Stimulated activated CD8-positive, alpha-beta memory T cell treated with anti-CD3 and anti-CD28 coated beads, Interleukin-7, amount 100 ng/mL, for 48 hours (primary cell): ENCODE results near the gene PODN.

Source experiments
- DNase-seq, 2 donors: peaks; one replicate each; pipeline ENCODE4 v3.0.0-alpha.2; 2020; ENCODE audit warnings: low read depth in 1 of 2; ENCODE audit errors: extremely low read depth in 1 of 2

PODN gene

DNA sequence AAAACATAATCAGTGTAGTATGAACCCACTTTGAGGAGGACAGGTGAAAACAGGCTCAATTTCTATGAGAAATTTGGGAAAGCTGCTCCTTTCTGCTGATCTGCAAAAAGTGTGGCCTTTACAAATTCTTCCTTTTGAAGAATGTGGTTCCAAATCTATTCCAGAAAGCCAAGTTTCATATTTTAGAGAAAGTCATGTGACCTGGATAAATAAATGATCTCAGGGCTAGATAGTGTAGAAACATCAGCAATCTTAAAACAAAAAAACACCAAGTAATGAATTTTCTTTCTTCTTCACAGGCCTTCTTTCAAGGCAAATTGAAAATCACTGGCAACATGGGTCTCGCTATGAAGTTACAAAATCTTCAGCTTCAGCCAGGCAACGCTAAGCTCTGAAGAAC, 11.7 kb upstream of the PODN start:
- no peak for DNase-seq

DNA sequence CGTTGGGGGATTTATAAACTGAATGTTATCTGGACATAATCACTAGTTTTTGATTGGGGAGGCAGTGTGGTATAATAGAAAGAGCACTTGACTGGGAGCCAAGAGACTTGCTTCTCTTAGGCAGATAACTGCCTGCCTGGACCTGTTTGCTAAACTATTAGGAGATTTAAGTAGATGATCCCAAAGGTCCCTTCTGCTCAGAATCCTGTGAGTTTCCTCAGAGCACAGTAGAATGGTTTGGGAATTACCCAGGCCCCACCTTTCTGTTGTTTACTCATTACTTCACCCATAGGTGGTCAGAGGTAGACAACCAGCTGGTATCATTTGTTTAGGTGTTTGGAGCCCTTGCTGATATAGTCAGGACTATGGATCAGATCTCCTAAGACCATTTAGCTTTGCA, 10.3 kb upstream of the PODN start:
- DNase-seq: no peak

DNA sequence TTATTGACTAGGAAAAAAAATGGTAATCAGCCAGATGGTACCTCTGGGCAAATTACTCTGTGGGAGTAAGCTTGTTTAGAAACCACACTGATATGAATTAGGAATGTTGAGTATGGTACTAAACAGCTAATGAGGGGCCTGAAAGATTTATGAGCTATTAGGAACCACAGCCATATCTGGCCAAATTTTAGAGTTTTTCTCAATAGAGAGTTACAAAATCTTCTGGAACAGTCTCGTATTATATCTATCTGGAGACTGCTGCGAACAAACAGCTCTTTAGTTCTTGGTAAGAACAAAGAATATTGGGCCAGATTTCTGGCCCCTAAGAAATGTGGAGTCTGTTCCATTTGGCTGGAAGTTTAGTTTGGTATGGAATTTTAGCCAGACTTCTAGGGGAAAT, 4.9 kb upstream of the PODN start:
- DNase-seq: no peak

DNA sequence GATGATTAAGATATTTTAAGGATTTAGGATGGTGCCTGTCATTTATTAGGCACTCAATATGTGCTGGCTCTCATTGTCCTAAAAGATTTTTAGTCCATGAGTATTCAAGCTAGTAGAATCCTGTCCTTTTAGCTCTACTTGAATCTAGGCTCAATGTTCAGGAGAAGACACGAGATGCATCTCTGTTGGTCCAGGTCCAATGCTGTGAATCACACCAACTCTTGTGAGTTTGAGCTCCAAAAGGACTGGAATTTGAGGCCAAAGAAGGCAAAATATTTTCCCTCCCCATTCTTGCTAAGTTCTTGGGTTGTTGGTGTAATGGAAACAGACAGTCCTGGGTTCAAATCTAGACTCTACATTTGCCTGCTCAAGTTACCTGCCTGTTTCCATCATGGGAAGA, 1.4 kb upstream of the PODN start:
- DNase-seq: no peak

DNA sequence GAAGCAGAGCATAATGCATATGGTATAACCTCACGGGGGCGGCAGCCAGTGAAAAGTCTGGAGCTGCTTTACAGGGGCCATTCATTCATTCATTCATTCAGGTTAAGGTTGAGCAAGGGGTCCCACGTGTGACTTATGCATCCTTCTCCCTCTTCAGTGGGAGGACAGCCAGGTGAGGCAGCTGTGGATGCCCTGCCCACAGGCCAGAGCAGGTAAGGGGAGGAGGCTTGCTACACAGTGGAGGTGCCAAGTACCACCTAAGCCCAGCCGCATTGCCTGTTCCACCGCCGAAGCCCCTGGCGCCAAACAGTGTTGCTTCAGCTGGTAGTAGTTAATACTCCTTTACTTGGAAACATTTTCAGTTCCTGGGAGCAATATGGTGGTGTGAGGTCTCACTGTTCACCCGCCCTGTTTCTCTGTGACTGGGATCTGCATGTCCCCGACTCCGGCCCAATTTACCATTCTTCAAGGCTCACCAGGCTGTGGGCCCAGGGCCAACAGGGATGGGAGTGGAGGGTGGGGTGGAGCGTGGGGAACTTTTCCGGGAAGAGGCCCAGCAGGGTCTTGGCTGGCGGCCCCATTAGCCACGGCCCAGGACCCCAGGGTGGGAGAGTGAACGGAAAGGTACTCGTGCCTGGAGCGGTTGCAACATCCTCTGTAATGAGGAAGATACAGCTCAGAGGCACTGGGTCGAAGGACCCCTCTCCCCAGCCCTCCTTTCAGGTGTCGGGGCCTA, 722 bp upstream of the PODN start:
- no peak for DNase-seq

DNA sequence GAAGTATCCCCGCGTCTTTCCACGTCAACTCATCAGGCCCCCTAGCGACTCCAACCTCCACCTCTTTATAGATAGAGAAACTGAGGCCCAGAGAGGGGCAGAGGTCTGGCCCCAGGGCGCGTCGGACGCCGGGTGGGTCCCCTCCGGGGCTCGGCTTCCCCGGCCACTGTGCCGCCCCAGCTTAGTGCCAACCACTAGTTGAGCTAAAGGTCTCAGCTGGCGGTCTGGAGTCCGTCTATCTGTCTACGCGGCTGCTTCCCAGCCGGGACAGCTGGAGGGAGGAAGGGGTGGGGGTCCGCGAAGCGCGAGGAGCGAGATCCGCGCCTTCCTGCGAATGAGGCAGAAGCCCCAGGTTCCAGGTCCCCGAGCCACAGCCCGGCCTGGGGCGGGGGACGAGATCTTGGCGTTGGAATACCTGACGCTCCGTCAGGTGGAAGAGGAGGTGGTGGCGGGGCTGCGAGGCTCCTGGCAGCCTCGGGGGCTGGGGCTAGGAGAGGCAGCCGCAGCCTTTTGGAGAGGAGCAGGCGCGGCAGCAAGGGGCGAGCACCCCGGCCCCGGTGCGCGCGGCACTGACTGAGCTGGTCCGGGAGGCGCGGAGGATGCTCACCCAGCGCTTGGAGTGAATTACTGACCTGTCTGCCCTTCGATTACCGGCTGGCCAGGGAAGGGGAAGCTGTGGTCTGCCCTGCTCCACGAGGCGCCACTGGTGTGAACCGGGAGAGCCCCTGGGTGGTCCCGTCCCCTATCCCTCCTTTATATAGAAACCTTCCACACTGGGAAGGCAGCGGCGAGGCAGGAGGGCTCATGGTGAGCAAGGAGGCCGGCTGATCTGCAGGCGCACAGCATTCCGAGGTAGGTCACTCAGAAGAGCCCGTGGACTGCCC, 937 bp downstream of the PODN start:
- DNase-seq: no peak

DNA sequence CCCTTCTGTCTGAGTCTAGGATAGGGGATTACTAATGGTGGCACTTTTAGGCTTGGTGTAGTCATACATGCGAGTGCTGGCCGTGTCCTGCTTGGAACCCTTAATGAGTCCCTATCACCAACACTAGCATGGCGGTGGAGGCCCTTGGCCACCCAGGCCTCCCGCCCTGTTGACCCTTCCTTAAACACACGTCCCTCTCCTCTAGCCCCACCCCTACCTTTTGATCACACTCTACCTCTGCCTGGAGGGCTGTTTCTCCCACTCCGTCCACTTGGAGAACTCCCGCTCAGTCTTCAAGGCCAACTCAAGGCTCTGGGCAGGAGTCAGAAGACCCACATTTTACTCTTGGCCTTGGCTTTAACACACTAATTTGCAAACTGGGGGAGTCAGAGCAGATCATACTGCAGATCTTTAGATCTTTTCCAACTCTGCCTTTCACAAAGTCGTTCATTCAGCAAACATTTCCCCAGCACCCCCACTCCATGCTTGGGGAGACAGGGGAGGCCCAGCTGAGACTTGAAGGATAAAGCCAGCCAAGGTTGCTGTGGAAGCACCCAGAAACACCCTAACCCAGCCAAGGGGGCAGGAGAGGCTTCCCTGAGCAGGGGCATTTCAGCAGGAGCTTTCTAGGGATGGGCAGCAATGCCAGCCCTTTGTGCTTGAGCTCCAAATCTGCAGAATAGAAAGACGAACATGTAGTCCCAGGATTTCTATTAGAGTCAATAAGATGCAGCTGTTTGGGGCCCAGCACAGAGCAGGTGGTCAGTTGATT, 1.9 kb downstream of the PODN start:
- DNase-seq: no peak

DNA sequence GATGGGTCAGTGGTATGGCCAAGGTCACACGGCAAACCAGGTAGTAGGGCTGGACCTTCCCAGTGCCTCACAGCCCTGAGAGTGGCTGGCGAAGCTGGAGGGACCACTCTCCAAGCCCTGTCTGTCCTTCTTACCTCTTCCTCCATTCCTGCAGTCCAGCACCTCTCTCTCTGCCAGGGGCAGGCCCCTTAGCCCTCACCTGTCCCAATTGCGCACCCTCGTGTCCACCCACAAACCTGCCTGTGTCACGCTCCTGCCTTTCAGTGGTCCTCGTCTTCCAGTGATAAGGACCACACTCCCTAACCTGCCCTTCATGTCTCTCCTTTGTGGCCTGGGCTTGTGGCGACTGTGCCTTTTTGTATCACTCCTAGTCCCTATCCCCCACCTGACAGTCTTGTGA, 3.4 kb downstream of the PODN start:
- DNase-seq: no peak

DNA sequence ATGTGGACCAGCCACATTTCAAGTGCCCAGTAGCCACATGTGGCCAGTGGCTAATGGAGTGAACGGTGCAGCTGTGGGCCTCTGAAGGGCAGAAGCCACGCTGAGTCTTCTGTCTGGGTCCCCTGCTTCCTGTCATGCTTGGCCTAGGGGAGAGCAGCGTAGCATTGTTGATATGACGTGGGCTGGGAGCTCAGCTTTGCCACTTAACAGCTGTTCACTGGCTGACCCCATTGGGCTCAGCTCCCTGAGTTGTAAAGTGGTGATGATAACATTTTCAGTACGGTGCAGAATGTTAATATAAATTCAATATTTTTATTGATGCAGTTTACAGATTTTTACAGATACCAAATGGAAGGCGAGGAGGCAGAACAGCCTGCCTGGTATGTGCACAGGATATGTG, 4.5 kb downstream of the PODN start:
- DNase-seq: no peak

DNA sequence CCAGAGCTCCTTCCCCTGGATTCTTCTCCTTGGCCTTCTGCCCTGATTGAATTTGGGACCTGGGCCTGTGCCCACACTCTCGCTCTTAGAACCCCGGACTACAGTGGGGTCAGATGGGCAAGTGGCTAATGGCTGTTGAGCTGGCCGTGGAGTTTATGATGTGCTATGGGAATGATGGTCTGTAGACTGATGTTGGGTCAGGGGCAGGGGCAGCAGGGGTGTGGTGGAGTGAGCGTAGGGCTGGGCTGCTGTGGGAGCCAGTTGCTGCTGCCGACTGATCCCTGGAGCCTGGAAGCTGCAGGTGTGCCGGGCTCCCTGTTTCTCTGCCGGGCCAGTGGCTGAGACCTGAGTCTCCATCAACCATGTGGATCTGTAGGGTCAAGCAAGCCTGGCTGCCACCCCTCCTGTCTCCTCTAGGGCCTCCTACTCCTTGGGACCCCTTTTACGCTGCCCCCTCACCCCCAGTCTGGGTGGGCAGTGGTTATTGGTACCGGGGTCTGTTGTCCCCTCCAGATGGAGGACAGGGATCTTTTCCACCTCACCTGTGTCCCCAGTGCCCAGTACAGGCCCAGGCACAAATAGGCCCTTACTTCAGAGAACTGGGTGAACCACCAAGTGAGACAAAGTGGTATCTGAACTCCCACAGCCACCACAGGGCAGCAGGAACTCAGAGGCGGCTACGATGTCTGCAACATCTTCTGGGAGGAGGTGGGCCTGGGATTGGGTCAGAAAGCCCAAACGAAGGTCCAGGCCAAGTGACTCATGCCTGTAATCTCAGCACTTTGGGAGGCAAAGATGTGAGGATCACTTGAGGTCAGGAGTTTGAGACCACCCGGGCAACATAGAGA, 5.1 kb downstream of the PODN start:
- DNase-seq: no peak

DNA sequence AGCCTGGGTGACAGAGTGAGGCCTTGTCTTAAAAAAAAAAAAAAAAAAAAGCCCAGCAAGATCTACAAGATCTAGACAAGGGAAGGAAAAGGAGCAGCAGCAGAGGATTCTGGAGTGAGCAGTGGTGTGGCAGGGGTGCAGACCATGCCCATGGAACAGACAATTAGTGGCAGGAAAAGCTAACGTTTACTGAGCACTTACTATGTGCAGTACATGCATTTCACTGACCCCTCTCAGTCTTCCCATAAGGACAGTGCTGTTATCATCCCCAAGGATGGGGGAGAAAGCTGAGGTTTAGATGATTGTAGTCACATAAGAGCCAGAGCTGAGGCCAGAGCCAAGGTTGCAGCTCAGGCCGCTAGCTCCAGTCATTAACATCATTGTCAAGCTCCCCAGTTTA, 5.9 kb downstream of the PODN start:
- no peak for DNase-seq

DNA sequence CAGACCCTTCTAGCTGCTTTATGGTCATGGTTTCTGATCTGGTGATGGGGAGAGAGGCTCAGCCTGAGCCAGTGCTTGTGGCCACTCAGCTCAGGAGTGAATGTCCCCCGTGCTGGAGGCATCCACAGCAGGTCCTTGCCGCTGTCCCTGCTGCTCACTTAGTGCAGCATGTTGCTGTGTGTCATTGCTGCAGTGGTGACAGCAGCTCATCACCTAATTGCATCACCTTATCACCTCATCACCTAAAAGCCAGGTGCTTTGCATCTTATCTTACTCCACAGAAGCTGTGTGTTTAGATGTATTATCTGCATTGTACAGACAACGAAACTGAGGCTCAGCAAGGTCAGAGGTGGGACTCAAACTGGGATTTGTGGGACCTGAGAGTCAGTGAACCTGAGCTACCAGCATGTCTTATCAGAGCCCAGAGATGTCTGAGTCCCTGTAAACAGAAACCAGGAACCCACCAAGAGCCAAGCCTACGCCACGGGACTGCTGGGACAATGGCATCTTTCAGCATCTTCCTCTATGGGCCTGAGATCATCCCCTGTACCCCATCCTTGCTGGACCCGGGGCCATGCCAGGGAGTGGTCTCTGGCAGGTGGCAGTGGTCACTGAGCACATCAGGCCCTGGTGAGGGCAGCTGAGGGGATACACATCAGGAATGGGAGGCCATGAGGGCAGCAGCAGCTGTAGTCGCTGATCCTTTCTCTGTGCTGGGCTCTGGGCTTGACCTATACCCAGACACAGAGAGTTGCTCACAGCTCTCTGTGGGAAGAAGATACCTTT, 6.5 kb downstream of the PODN start:
- no peak for DNase-seq

DNA sequence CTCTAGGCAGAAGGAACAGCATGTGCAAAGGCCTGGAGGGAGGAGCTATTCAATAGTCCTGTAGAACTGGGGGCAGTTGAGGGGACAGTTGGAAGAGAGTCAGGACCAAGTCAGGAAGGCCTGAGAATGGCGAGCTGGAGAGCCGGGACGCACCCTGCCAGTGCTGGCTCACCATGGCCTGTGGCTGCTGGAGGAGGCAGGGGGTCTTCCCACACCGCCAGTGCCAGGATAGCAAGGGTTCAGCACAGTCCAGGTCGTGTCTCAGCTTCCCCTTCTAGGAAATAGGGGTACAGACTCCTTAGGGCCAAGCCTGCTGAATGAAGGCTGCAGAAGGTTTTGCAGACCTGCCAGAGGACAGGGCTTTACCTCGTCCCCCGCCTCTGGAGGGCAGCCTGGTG, 7.3 kb downstream of the PODN start:
- no peak for DNase-seq

DNA sequence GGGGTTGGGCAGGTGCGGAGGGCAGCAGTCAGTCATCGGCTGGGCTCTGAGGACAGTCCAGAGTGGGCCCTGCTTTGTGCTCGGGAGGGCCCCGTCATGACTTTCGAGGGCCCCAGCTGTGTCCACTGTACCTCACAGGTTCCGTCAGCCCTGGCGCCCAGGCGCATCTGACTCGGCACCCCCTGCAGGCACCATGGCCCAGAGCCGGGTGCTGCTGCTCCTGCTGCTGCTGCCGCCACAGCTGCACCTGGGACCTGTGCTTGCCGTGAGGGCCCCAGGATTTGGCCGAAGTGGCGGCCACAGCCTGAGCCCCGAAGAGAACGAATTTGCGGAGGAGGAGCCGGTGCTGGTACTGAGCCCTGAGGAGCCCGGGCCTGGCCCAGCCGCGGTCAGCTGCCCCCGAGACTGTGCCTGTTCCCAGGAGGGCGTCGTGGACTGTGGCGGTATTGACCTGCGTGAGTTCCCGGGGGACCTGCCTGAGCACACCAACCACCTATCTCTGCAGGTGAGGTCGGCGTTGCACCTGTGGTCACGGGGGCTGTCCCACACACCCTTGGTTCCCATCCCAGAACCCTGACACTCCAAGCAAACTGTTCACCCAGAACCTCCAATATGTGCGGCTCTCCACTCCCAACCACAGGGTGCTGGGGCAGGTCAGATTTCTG, 7.8 kb downstream of the PODN start:
- DNase-seq: no peak

DNA sequence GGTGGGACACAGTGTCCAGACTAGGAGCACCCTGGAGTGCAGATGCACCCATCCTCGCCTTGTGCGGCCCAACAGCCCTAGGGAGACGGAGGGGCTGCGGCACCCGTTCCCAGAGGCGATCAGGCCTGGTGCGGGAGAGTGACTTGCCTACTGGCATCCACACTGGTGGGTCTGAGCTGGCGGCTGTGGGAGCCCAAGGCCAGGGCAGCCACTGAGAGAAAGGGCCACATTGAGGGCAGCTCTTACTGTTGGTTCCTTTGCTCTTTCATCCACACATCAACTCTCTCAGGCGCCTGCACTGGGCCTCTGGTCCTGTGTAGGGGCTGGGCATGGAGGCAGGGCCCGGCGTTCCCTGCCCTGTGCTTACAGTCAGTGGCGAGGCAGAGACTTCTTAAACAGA, 8.6 kb downstream of the PODN start:
- DNase-seq: no peak

DNA sequence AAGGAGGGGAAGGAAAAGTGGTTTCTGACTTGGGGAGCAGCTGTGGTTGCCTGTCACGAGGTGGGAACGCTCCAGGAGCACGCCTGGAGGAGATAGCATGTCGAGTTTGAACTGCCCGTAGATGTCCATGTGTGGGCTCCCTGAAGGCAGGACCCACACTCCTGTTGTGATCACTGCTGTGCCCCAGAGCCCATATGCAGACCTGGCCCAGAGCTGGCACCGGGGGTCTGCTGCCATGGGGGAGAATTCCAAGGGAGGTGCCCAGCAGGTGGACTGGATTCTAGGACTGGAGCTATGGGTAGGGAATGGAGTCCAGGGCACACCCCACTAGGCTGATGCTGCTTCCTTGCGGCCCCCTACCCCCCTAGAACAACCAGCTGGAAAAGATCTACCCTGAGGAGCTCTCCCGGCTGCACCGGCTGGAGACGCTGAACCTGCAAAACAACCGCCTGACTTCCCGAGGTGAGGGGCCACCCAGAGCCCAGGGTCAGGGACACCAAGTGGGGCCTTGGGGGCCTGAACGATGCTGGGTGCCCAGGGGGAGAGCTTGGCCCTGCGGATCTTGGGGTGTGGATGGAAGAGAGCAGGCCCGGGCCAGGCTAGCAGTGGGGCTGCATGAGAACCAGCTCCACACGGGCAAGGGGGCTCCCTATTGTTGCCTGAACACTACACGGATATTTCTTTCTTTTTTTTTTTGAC, 9.3 kb downstream of the PODN start:
- DNase-seq: no peak

DNA sequence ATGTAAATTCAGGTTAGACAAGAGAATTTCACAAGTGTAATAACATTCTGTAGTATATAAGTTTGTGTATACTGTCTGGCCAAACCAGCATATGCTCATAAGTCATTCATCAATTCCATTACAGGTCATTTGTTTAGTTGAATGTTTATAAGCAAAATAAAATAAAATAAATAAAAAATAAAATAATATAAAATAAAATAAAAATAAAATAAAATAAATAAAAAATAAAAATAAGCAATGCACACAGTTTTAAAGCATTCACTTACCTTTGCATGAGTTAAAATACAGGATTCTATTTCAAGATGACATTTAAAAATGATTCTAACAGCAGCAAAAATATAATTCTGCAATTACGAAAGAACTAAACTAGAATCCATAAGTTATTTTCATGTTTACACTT, 9.9 kb downstream of the PODN start:
- DNase-seq: no peak

DNA sequence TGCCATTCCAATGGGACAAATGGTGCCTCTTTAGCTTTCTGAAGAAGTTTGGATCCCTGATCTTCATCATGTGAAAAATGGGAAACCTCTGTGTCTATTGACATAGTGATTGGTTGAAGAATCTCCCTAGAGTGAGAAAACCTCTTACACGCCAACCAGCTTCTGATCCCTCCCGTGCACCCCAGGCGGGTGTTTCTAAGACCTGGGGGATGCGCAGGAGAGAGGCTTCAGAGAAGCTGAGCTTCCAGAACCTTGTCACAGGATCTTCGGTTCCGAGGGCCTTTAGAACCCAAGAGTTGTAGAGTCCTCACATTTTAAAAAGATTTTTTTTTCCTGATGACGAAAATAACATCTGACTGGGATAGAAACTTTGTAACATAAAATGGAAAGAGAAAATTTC, 11.3 kb downstream of the PODN start:
- no peak for DNase-seq

DNA sequence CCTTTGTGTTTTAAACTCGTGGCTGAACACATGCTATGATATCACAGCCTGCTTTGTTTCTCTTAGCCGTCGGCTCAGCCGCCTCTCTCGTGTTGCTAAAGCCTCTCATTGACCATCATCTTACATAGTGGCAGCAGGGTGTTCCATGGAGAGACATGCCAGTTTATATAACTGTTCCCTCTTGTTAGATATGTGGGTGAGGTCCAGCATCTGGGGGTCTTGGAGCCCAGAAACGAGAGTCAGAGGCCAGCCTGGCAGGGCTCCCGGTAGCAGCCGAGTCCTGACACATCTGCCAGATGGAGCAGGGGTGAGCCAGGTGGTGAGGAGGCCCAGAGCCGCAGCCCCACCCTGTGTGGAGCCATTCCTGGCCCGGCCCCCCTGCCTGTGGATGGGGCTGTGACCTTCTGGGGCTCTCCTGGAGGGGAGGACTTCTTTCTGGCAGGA, 11.9 kb downstream of the PODN start:
- DNase-seq: no peak
